GM12878 (cell line): ENCODE measurements around the gene EIF1.

Experiments used
- CEBPB ChIP-seq, 2 experiments: fragments of 150-350 bp in 1 of 2; IDR thresholded peaks; 2 replicates each; pipeline ENCODE4 v1.6.1; 2012 to 2014; ENCODE audit warnings: low read depth in 2 of 2, low read length in 2 of 2, borderline replicate concordance in 1 of 2, inconsistent platforms in 1 of 2
- MYC ChIP-seq: IDR thresholded peaks from 2 replicates; pipeline ENCODE4 v1.6.1; 2011; ENCODE audit warnings: mild to moderate bottlenecking, low read length, moderate library complexity, inconsistent platforms; ENCODE audit not compliant: insufficient read depth, insufficient replicate concordance, insufficient read length, severe bottlenecking
- NFYB ChIP-seq: IDR thresholded peaks from 2 replicates; pipeline ENCODE4 v1.6.1; 2011; ENCODE audit warnings: low read depth, mild to moderate bottlenecking, low read length, improper control_type of control experiment, moderate library complexity; ENCODE audit not compliant: insufficient read depth
- NRF1 ChIP-seq: conservative IDR thresholded peaks from 2 replicates; pipeline ENCODE4 v1.6.1; 2011; ENCODE audit warnings: mild to moderate bottlenecking, low read depth, low read length, improper control_type of control experiment
- TAF1 ChIP-seq: IDR thresholded peaks from 2 replicates; pipeline ENCODE4 v1.6.1; 2011; ENCODE audit warnings: mild to moderate bottlenecking, low read depth, low read length, borderline replicate concordance
- TF ChIP-seq, protein P1 (sequence below): IDR thresholded peaks from 2 replicates; pipeline ENCODE4 v1.6.1; 2011; ENCODE audit warnings: low read depth, low read length, improper control_type of control experiment, borderline replicate concordance
- TF ChIP-seq, protein P2 (sequence below), 3 experiments: IDR thresholded peaks in 2 of 3; conservative IDR thresholded peaks in 1 of 3; 2 replicates each; pipeline ENCODE4 v1.5.1; 2011; ENCODE audit warnings: low read depth in 3 of 3, low read length in 3 of 3, mild to moderate bottlenecking in 3 of 3, control low read depth in 2 of 3, moderate library complexity in 2 of 3, inconsistent platforms in 1 of 3, mixed read lengths in 1 of 3; ENCODE audit not compliant: control insufficient read depth in 2 of 3, insufficient read depth in 1 of 3; ENCODE audit errors: extremely low read depth in 1 of 3
- TF ChIP-seq, protein P3 (sequence below): fragments of 450-650 bp; IDR thresholded peaks from 2 replicates; pipeline ENCODE4 v1.6.1; 2016; ENCODE audit warnings: mild to moderate bottlenecking

DNA sequence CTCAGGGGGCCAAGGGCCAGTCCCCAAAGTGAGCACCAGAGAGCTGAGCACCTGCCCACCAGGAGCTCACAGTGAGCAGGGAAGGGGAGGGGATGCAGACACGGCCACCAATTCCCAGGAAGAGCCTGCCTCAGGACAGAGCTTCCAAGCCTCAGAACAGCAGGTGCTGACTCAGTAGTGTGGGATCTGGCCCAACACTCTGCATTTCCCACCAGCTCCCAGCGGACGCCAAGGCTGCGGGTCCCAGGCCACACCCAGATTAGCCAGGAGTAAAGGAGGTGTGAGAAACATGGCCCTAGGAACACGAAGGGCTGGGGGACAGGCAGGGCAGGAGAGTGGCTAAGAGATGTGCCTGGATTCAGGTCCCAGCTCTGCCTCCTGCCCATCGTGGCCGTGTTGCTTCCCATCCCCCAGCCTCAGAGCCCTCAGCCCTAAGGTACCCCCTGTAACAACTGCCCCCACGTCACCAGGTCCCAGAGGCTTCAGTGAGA lies 28.4 kb upstream of the EIF1 start:
- TF ChIP-seq TAF1 (no peak), CEBPB (IDR thresholded peaks at IDR 0.05; ENCODE audit: borderline replicate concordance in 1 of 2, low read depth in 2 of 2, low read length in 2 of 2) (no peak), NFYB (no peak), MYC (no peak), NRF1 (no peak)
- TF ChIP-seq, protein P1, sequence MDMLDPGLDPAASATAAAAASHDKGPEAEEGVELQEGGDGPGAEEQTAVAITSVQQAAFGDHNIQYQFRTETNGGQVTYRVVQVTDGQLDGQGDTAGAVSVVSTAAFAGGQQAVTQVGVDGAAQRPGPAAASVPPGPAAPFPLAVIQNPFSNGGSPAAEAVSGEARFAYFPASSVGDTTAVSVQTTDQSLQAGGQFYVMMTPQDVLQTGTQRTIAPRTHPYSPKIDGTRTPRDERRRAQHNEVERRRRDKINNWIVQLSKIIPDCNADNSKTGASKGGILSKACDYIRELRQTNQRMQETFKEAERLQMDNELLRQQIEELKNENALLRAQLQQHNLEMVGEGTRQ, result no peak
- TF ChIP-seq, protein P2, sequence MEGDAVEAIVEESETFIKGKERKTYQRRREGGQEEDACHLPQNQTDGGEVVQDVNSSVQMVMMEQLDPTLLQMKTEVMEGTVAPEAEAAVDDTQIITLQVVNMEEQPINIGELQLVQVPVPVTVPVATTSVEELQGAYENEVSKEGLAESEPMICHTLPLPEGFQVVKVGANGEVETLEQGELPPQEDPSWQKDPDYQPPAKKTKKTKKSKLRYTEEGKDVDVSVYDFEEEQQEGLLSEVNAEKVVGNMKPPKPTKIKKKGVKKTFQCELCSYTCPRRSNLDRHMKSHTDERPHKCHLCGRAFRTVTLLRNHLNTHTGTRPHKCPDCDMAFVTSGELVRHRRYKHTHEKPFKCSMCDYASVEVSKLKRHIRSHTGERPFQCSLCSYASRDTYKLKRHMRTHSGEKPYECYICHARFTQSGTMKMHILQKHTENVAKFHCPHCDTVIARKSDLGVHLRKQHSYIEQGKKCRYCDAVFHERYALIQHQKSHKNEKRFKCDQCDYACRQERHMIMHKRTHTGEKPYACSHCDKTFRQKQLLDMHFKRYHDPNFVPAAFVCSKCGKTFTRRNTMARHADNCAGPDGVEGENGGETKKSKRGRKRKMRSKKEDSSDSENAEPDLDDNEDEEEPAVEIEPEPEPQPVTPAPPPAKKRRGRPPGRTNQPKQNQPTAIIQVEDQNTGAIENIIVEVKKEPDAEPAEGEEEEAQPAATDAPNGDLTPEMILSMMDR (IDR thresholded peaks at IDR 0.05 in 2 of 3, conservative IDR thresholded peaks at IDR 0.05 in 1 of 3; ENCODE audit: control insufficient read depth in 2 of 3, extremely low read depth in 1 of 3, insufficient read depth in 1 of 3, low read depth in 3 of 3, low read length in 3 of 3), result no peak
- TF ChIP-seq, protein P3, sequence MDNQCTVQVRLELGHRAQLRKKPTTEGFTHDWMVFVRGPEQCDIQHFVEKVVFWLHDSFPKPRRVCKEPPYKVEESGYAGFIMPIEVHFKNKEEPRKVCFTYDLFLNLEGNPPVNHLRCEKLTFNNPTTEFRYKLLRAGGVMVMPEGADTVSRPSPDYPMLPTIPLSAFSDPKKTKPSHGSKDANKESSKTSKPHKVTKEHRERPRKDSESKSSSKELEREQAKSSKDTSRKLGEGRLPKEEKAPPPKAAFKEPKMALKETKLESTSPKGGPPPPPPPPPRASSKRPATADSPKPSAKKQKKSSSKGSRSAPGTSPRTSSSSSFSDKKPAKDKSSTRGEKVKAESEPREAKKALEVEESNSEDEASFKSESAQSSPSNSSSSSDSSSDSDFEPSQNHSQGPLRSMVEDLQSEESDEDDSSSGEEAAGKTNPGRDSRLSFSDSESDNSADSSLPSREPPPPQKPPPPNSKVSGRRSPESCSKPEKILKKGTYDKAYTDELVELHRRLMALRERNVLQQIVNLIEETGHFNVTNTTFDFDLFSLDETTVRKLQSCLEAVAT, result no peak
